ENCODE results near the gene ZBTB33.
A peak's percentile ranks its signal among the peaks of the same experiment; 100 is the strongest.

DNA sequence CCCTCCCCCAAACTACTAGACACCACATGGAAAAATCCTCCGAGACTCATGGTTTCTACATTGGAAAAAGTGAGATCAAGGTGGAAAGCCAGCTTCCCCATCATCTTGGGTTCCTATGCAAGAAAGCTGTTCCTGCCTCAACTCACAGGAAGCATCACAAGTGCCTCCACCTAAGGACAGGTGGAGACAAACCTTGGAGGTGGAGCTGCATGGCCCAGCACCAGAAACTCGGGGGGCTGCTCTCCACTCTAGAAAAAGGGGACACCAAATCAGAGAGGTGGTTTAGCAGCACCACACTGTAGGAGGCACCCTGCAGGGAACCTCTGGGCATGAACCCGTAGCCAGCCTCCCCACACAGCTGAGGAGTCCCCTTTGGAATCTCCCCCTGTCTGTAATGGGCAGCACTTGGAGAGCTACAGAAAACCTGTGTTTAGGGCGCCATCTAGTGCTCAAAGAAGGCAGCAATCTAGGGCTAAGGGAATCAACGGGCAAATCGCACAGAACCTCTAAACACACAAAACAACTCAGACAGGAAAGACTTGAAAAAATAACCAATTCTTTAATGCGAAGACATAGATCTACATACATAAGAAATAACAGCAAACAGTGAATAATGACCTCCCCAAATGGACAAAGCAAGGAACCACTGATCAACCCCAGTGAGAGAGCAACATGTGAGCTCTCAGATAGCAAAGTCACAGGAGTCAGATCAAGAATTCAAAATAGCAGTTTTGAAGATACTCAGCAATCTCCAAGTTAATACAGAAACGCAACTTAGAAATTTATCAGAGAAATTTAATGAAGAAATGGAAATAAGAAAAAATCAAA, 37.0 kb upstream of the ZBTB33 start:
- TF ChIP-seq, protein P1, sequence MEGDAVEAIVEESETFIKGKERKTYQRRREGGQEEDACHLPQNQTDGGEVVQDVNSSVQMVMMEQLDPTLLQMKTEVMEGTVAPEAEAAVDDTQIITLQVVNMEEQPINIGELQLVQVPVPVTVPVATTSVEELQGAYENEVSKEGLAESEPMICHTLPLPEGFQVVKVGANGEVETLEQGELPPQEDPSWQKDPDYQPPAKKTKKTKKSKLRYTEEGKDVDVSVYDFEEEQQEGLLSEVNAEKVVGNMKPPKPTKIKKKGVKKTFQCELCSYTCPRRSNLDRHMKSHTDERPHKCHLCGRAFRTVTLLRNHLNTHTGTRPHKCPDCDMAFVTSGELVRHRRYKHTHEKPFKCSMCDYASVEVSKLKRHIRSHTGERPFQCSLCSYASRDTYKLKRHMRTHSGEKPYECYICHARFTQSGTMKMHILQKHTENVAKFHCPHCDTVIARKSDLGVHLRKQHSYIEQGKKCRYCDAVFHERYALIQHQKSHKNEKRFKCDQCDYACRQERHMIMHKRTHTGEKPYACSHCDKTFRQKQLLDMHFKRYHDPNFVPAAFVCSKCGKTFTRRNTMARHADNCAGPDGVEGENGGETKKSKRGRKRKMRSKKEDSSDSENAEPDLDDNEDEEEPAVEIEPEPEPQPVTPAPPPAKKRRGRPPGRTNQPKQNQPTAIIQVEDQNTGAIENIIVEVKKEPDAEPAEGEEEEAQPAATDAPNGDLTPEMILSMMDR (IDR thresholded peaks at IDR 0.05) = peak; percentile 38; the same call in 1 of the 2 replicates
- TF ChIP-seq ATF1 (CRISPR knock-in tag; IDR thresholded peaks at IDR 0.05) = no peak
- no peak for TF ChIP-seq JUN (CRISPR knock-in tag; IDR thresholded peaks at IDR 0.05)
- TF ChIP-seq, protein P2, sequence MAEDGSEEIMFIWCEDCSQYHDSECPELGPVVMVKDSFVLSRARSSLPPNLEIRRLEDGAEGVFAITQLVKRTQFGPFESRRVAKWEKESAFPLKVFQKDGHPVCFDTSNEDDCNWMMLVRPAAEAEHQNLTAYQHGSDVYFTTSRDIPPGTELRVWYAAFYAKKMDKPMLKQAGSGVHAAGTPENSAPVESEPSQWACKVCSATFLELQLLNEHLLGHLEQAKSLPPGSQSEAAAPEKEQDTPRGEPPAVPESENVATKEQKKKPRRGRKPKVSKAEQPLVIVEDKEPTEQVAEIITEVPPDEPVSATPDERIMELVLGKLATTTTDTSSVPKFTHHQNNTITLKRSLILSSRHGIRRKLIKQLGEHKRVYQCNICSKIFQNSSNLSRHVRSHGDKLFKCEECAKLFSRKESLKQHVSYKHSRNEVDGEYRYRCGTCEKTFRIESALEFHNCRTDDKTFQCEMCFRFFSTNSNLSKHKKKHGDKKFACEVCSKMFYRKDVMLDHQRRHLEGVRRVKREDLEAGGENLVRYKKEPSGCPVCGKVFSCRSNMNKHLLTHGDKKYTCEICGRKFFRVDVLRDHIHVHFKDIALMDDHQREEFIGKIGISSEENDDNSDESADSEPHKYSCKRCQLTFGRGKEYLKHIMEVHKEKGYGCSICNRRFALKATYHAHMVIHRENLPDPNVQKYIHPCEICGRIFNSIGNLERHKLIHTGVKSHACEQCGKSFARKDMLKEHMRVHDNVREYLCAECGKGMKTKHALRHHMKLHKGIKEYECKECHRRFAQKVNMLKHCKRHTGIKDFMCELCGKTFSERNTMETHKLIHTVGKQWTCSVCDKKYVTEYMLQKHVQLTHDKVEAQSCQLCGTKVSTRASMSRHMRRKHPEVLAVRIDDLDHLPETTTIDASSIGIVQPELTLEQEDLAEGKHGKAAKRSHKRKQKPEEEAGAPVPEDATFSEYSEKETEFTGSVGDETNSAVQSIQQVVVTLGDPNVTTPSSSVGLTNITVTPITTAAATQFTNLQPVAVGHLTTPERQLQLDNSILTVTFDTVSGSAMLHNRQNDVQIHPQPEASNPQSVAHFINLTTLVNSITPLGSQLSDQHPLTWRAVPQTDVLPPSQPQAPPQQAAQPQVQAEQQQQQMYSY (CRISPR knock-in tag; IDR thresholded peaks at IDR 0.05) = no peak
- no peak for TF ChIP-seq FOXJ3 (CRISPR knock-in tag; IDR thresholded peaks at IDR 0.05; ENCODE audit: borderline replicate concordance)
- TF ChIP-seq KAT7 (CRISPR knock-in tag; IDR thresholded peaks at IDR 0.05; ENCODE audit: borderline replicate concordance) = no peak
- TF ChIP-seq, protein P3, sequence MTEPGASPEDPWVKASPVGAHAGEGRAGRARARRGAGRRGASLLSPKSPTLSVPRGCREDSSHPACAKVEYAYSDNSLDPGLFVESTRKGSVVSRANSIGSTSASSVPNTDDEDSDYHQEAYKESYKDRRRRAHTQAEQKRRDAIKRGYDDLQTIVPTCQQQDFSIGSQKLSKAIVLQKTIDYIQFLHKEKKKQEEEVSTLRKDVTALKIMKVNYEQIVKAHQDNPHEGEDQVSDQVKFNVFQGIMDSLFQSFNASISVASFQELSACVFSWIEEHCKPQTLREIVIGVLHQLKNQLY (CRISPR knock-in tag; IDR thresholded peaks at IDR 0.05) = no peak
- no peak for TF ChIP-seq GABPB1 (CRISPR knock-in tag; IDR thresholded peaks at IDR 0.05)
- no peak for TF ChIP-seq CREM (CRISPR knock-in tag; IDR thresholded peaks at IDR 0.05)
- TF ChIP-seq, protein P4, sequence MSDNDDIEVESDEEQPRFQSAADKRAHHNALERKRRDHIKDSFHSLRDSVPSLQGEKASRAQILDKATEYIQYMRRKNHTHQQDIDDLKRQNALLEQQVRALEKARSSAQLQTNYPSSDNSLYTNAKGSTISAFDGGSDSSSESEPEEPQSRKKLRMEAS (CRISPR knock-in tag; IDR thresholded peaks at IDR 0.05) = no peak
- TF ChIP-seq CBFB (CRISPR knock-in tag; IDR thresholded peaks at IDR 0.05; ENCODE audit: low read depth) = no peak
